HepG2 (cell line): ENCODE results near the gene HMHB1. TPM values are rescaled to one million over a fixed set of nuclear protein-coding genes. Genes with fewer than 3 reads are reported as not detected.

Source experiments
- ATAC-seq: fragments of 200-7000 bp; cut with Tn5 transposase; 3 replicates; pipeline ENCODE4 v1.9.1; 2020; ENCODE audit warnings: mild to moderate bottlenecking, moderate library complexity
- BruUV-seq: library from RNA; stranded (reverse); fragments of 400-500 nt; replicated peaks from 2 replicates; lab custom pipeline; 2021; lab: Mats Ljungman, UMichigan
- CTCF ChIA-PET: fragments of 300-600 bp; formaldehyde crosslinking; extraction: SDS; loops from one replicate; lab custom pipeline; 2021; ENCODE audit warnings: low total read pairs, inconsistent platforms, low intra/inter-chr PET ratio; lab: Yijun Ruan, JAX
- POLR2A ChIA-PET: fragments of 350-600 bp; sonication (Branson Sonifier 250); formaldehyde crosslinking; loops from one replicate; lab custom pipeline; 2020; ENCODE audit warnings: antibody characterized with exemption, inconsistent platforms; lab: Yijun Ruan, JAX
- DNase-seq: peaks from one replicate; pipeline ENCODE4 v3.0.0-alpha.2; 2015; ENCODE audit warnings: low spot score
- FAIRE-seq: peaks from 3 replicates; lab custom pipeline; 2011; peaks lifted over from hg19 to GRCh38; lab: Jason Lieb, UNC
- H2AFZ ChIP-seq: one replicate; pipeline ENCODE4 v1.6.1; 2011; ENCODE audit warnings: low read length, inconsistent platforms
- H3K27ac ChIP-seq: fragments of 300-600 bp; 3 replicates; pipeline ENCODE4 v1.8.0; 2011; ENCODE audit warnings: mixed run types, mild to moderate bottlenecking, mixed read lengths, low read length, inconsistent platforms; ENCODE audit not compliant: insufficient read depth; ENCODE audit errors: extremely low read length
- H3K27me3 ChIP-seq, 2 experiments: fragments of 200-600 bp in 1 of 2; 2 replicates in 1 of 2; 3 replicates in 1 of 2; pipeline versions ENCODE4 v1.6.0 to v1.8.0; 2011; ENCODE audit warnings: low read length in 2 of 2, mild to moderate bottlenecking in 2 of 2, moderate library complexity in 2 of 2, inconsistent platforms in 1 of 2; ENCODE audit not compliant: insufficient read depth in 2 of 2, control insufficient read depth in 1 of 2
- H3K36me3 ChIP-seq, 2 experiments: fragments of 200-600 bp in 1 of 2; replicated peaks in 1 of 2; 2 replicates in 1 of 2; 3 replicates in 1 of 2; pipeline versions ENCODE4 v1.5.1 to v1.8.0; 2011; ENCODE audit warnings: low read length in 2 of 2, inconsistent platforms in 1 of 2; ENCODE audit not compliant: insufficient read depth in 2 of 2, control insufficient read depth in 1 of 2
- H3K4me1 ChIP-seq: 2 replicates; pipeline ENCODE4 v1.5.1; 2012; ENCODE audit warnings: low read length, inconsistent platforms; ENCODE audit not compliant: insufficient read depth
- H3K4me2 ChIP-seq: 2 replicates; pipeline ENCODE4 v1.6.0; 2011; ENCODE audit warnings: low read depth, low read length, inconsistent platforms
- H3K4me3 ChIP-seq, 3 experiments: fragments of 200-600 bp in 1 of 3; sonication (generic), shearing (Covaris generic) in 1 of 3; replicated peaks in 1 of 3; 2 replicates each; pipeline ENCODE4 v1.5.1; 2011 to 2016; ENCODE audit warnings: low read length in 3 of 3, inconsistent platforms in 2 of 3, low read depth in 2 of 3, mild to moderate bottlenecking in 2 of 3, control low read depth in 1 of 3, mixed read lengths in 1 of 3; ENCODE audit not compliant: insufficient read depth in 1 of 3
- H3K79me2 ChIP-seq: one replicate; pipeline ENCODE4 v1.6.1; 2011; ENCODE audit warnings: low read length, inconsistent platforms; ENCODE audit not compliant: insufficient read depth
- H3K9ac ChIP-seq: 2 replicates; pipeline ENCODE4 v1.6.0; 2011; ENCODE audit warnings: mild to moderate bottlenecking, low read depth, low read length, inconsistent platforms; ENCODE audit not compliant: insufficient read depth
- H3K9me3 ChIP-seq: 2 replicates; pipeline ENCODE4 v1.5.1; 2012; ENCODE audit warnings: mild to moderate bottlenecking, low read length
- H4K20me1 ChIP-seq: 2 replicates; pipeline ENCODE4 v1.6.0; 2011; ENCODE audit warnings: inconsistent platforms, mild to moderate bottlenecking, low read length, moderate library complexity; ENCODE audit not compliant: insufficient read depth
- FOXA3 ChIP-seq: IDR thresholded peaks from 2 replicates; pipeline ENCODE4 v1.6.1; 2016; ENCODE audit warnings: missing genetic modification reagents, missing compliant biosample characterization
- MEIS2 ChIP-seq: sonication (generic); formaldehyde crosslinking; IDR thresholded peaks from 2 replicates; pipeline ENCODE4 v1.9.0; 2021; ENCODE audit warnings: mild to moderate bottlenecking, missing genetic modification reagents
- MXD4 ChIP-seq: IDR thresholded peaks from 2 replicates; pipeline ENCODE4 v1.6.1; 2016; ENCODE audit warnings: mild to moderate bottlenecking, missing biosample characterization, missing genetic modification reagents
- NCOA1 ChIP-seq: sonication (generic); formaldehyde crosslinking; IDR thresholded peaks from 2 replicates; pipeline ENCODE4 v1.9.0; 2021; ENCODE audit warnings: missing genetic modification reagents
- PAX8 ChIP-seq: sonication (generic); formaldehyde crosslinking; IDR thresholded peaks from 2 replicates; pipeline ENCODE4 v1.8.0; 2022; ENCODE audit warnings: mild to moderate bottlenecking, missing genetic modification reagents, borderline replicate concordance
- PLRG1 ChIP-seq: fragments of 450-650 bp; conservative IDR thresholded peaks from 2 replicates; pipeline ENCODE4 v1.6.1; 2016
- SMC3 ChIP-seq: IDR thresholded peaks from 2 replicates; pipeline ENCODE4 v1.6.1; 2011; ENCODE audit warnings: low read length, improper control_type of control experiment
- ZBTB3 ChIP-seq: sonication (generic); formaldehyde crosslinking; IDR thresholded peaks from 2 replicates; pipeline ENCODE4 v1.4.0; 2020; ENCODE audit warnings: low read depth, mild to moderate bottlenecking, moderate library complexity, missing genetic modification reagents, borderline replicate concordance
- ZBTB40 ChIP-seq, 2 experiments: fragments of 450-650 bp in 1 of 2; sonication (generic) in 1 of 2; formaldehyde crosslinking in 1 of 2; IDR thresholded peaks; 2 replicates each; pipeline versions ENCODE4 v1.6.1 to v1.8.0; 2016 to 2022; ENCODE audit warnings: antibody characterized with exemption in 1 of 2, mild to moderate bottlenecking in 1 of 2, missing genetic modification reagents in 1 of 2
- ZBTB43 ChIP-seq: sonication (generic); formaldehyde crosslinking; conservative IDR thresholded peaks from 2 replicates; pipeline ENCODE4 v1.4.0; 2020; ENCODE audit warnings: missing genetic modification reagents
- ZFP1 ChIP-seq: IDR thresholded peaks from 2 replicates; pipeline ENCODE4 v1.6.1; 2016
- ZNF44 ChIP-seq: sonication (generic); formaldehyde crosslinking; IDR thresholded peaks from 2 replicates; pipeline ENCODE4 v1.5.1; 2020; ENCODE audit warnings: mild to moderate bottlenecking, missing genetic modification reagents
- ZNF446 ChIP-seq: sonication (generic); formaldehyde crosslinking; IDR thresholded peaks from 2 replicates; pipeline ENCODE4 v1.5.0; 2020; ENCODE audit warnings: mild to moderate bottlenecking, missing genetic modification reagents
- ZNF607 ChIP-seq: sonication (generic); formaldehyde crosslinking; IDR thresholded peaks from 2 replicates; pipeline ENCODE4 v1.5.1; 2020; ENCODE audit warnings: missing genetic modification reagents, mild to moderate bottlenecking, borderline replicate concordance
- ZNF678 ChIP-seq: sonication (generic); formaldehyde crosslinking; IDR thresholded peaks from 2 replicates; pipeline ENCODE4 v1.4.0; 2020; ENCODE audit warnings: mild to moderate bottlenecking, missing genetic modification reagents
- ZNF709 ChIP-seq: sonication (generic); formaldehyde crosslinking; IDR thresholded peaks from 2 replicates; pipeline ENCODE4 v1.5.0; 2020; ENCODE audit warnings: mild to moderate bottlenecking, missing genetic modification reagents
- WGBS: methylation state at CpG from one replicate; pipeline ENCODE4 v1.1.6; 2017; ENCODE audit warnings: low lambda C conversion rate; 5-methylcytosine and 5-hydroxymethylcytosine counted together
- in situ Hi-C: cut with HindIII; loops from 2 replicates; pipeline ENCODE4 v1.10.0; 2017; ENCODE audit warnings: low pct_unique_long_range_greater_than_20kb; ENCODE audit not compliant: extremely low pct_ligation_motif_present
- intact Hi-C: fragments of 100-400 bp; cut with micrococcal nuclease; formaldehyde crosslinking; loops from one replicate; pipeline ENCODE4 v1.10.0; 2022; ENCODE audit not compliant: unreplicated experiment
- polyA plus RNA-seq, 8 experiments: library from polyadenylated mRNA; depleted of rRNA in 3 of 8; stranded (reverse) in 7 of 8; unstranded in 1 of 8; fragments of >200 nt; fragmentation: Illumina TruSeq in 4 of 8; extraction: Trizol in 4 of 8; gene quantifications; 2 replicates each; pipeline versions ENCODE4 v1.2.1 to v1.2.3, GENCODE V29; 2011 to 2016; ENCODE audit warnings: low read depth in 4 of 8, missing spikeins in 1 of 8, mixed read lengths in 1 of 8; ENCODE audit not compliant: insufficient read depth in 1 of 8
- total RNA-seq, 5 experiments: library from RNA; depleted of rRNA; stranded (reverse); fragments of >200 nt; fragmentation: Illumina TruSeq; extraction: Trizol; gene quantifications; 2 replicates each; pipeline ENCODE4 v1.2.3, GENCODE V29; 2016; ENCODE audit warnings: low read depth in 1 of 5

Gene HMHB1
- total and polyA plus RNA-seq, 2 of the 13 experiments (the other 11 are each of a cell fraction or from before 2014, with no cell fraction given) = not detected

GRCh38 chr5:143793249-143793648 is 18.7 kb upstream of the HMHB1 start:
- no TSS peak for BruUV-seq
- Histone ChIP-seq H3K27me3 (no peaks in the 10 kb centered on the region), H3K4me2 (no peak overlapping the region), H3K79me2 (no peaks in the 10 kb centered on the region)
- no peak for DNase-seq
- intact Hi-C loops = no loop called here
- TF ChIP-seq PLRG1 (no peak), ZNF709 (CRISPR knock-in tag) (no peak), ZFP1 (CRISPR knock-in tag) (no peak), ZNF607 (CRISPR knock-in tag) (no peak), ZNF446 (CRISPR knock-in tag) (no peak), FOXA3 (CRISPR knock-in tag) (no peak), SMC3 (no peak), ZNF678 (CRISPR knock-in tag) (no peak), NCOA1 (no peak), ZBTB43 (CRISPR knock-in tag) (no peak), ZNF44 (no peak), ZBTB40 (IDR thresholded peaks at IDR 0.05) (no peak), ZBTB40 (CRISPR knock-in tag; IDR thresholded peaks at IDR 0.05) (no peak), PAX8 (CRISPR knock-in tag) (no peak), MEIS2 (CRISPR knock-in tag) (no peak), ZBTB3 (CRISPR knock-in tag) (no peak), MXD4 (no peak)
- TF ChIP-seq, all 625 proteins: peak for 0
- in situ Hi-C loops = no loop called here
- WGBS = 45% methylated on average over 2 of the region's 2 CpGs
- Histone ChIP-seq H3K9me3 (no peaks in the 10 kb centered on the region), H3K9ac (no peak overlapping the region), H2AFZ (no peak overlapping the region), H3K4me3 (no peak overlapping the region), H3K27ac (no peak overlapping the region), H4K20me1 (no peaks in the 10 kb centered on the region), H3K4me1 (no peaks in the 10 kb centered on the region), H3K36me3 (no peaks in the 10 kb centered on the region)
- ChIA-PET CTCF (no interaction called here), POLR2A (no interaction called here)
- no peak for FAIRE-seq
- no peak for ATAC-seq
